GM21619 (cell line): Measurements from ENCODE around the gene CASK.

ENCODE experiments used
- ATAC-seq: cut with Tn5 transposase; IDR thresholded peaks from one replicate; pipeline ENCODE4 v1.9.1; 2021; ENCODE audit not compliant: unreplicated experiment

Gene CASK, protein sequence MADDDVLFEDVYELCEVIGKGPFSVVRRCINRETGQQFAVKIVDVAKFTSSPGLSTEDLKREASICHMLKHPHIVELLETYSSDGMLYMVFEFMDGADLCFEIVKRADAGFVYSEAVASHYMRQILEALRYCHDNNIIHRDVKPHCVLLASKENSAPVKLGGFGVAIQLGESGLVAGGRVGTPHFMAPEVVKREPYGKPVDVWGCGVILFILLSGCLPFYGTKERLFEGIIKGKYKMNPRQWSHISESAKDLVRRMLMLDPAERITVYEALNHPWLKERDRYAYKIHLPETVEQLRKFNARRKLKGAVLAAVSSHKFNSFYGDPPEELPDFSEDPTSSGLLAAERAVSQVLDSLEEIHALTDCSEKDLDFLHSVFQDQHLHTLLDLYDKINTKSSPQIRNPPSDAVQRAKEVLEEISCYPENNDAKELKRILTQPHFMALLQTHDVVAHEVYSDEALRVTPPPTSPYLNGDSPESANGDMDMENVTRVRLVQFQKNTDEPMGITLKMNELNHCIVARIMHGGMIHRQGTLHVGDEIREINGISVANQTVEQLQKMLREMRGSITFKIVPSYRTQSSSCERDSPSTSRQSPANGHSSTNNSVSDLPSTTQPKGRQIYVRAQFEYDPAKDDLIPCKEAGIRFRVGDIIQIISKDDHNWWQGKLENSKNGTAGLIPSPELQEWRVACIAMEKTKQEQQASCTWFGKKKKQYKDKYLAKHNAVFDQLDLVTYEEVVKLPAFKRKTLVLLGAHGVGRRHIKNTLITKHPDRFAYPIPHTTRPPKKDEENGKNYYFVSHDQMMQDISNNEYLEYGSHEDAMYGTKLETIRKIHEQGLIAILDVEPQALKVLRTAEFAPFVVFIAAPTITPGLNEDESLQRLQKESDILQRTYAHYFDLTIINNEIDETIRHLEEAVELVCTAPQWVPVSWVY

DNA sequence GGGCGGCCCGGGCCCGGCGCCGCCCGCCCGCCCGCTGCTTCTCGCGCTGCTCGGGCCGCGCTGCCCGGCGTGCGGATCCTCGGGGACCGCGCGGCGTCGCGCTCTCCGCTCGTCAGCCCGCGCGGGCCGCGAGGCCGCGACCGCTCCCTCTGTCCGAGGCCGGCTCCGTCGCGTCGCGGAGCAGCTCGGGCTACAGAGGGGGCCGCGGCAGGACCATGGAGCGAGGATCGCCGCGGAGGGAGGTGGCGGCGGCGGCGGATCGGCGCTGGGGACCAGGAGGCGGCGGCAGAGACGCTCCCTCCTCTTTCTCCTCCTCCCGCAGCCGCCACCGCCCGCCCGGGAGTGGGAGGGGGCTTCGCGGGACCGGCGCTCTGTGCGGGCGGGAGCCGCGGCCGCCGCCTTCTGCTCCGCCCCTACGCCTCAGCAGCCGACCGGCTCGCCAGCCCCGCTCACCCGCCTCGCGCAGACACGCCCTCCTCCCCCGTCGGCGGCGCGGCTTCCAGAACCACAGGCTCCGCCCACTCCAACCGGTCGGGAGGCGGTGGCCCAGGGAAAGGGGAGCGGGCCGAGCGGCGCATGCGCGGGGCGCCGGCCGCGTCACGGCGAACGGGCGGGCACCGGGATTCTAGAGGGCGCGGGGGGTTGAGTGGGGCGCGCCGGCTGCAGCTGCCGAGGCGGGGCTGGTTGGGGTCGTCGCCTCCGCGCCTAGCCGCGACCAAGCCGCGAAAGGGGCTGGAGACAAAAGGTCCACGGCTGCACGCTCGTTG is at the start of gene CASK:
CASK (minus strand) TSS at position 344 of the 767 bp plus-strand sequence. CDS start 566 bp downstream, outside the sequence.
- peak; percentile 81 for ATAC-seq

DNA sequence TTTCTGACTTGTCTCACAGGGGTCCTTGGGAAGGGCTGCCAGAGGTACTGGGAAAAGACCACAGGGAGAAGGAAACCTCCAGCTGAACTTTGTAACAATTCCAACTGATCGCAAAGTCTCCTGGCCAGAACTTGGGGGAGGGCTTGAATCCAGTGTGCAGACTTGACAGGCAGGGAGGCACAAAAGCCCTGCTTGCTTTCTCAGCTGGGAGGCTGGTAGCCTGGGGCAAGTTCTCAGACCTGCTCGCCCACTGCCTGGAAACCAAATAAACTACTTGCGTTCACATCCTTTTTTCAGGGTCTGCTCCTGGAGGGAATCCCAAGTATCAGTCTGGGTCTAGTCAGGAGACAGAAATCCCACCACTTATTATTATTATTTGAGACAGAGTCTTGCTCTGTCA is 48.0 kb upstream of the CASK start:
- no peak for ATAC-seq

DNA sequence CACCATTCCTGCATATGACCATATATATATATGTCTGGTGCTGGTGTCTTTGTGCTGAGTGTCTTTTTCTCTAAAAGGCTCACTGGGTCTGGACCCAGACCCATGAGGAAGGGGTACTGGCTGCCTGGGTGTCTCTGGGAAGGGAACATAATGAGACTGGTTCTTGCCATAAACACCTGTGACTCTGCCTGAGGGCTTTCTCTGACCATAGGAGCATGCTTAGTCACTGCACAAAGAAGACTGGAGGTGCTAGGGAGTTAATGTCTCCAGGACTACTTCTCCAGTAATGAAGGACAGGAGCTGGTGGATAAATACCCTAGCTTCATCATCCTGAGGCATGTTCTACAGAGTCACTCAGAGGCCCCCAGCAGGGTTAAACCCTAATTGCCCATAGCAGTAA is 47.1 kb upstream of the CASK start:
- ATAC-seq = no peak

DNA sequence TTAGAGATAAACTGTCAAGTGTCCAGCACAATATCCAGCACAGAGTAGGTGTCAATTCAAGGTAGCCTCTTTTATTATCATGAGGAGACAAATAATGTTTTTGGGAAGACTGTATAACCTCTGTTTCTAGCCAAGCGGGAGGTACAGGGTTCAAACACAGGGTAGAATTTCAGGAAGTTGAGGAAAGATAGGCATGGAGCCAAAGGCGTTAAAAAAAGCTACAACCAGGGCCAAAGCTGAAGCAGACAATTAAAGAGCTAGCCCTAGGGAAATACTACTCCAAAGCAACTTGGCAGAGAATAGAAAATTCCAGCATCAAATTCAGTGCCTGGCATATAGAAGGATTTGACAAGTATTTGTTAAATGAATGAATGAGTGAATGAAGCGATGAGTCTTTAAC is 40.0 kb upstream of the CASK start:
- ATAC-seq = no peak

DNA sequence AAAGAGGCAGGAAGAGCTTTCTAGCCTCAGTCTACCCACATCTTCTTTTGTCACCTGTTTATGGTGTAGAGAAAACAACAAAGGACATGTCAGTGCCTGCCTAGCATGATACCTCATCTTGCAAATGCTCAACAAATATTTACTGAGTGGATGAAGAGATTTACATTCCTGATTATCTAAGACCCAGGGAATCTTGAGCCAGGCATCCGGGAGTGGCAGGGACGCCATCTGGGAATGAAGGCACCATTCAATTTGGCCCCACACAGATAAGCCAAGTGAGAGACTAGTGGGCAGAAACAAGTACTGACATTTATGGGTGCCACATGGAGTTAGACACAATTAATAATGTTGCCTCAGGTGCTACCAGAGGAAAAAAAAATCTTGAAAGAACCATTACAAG is 36.8 kb upstream of the CASK start:
- no peak for ATAC-seq

DNA sequence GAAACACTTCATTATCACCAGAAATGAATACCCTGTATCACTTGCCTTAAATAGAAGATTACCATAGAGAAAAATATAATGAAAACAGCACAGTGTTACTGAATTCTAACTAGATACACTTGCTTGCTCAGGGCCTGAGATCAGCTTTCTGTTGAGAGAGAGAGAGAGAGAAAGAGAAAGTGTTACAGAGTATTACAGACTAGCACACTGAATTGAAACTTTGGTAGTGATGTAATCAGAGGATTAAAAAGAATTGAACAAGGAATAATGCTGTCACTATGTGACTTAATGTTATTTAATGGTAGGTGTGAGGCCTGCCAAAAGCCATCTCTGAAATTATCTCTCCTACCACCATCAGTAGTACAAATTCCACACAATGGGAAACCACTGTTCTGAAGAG is 35.5 kb upstream of the CASK start:
- no peak for ATAC-seq

DNA sequence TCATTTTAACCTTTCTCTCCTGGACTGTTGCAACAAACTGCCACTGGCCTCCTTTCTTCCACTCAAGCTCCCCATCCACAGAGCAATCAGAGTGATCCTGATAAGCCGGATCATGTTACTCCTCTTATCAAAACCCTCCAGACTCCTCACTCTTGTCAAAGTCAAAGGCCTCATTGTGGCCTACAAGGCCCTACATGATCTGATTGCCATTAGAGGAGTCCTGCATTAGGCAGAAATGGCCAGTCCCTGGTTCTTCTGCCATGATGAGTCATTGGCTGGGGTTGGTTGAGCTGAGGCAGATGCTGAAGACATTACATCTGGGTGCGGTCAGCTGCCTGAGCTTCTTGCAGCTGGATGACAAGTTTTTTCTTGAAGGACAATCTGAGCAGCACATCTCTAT is 32.7 kb upstream of the CASK start:
- no peak for ATAC-seq

DNA sequence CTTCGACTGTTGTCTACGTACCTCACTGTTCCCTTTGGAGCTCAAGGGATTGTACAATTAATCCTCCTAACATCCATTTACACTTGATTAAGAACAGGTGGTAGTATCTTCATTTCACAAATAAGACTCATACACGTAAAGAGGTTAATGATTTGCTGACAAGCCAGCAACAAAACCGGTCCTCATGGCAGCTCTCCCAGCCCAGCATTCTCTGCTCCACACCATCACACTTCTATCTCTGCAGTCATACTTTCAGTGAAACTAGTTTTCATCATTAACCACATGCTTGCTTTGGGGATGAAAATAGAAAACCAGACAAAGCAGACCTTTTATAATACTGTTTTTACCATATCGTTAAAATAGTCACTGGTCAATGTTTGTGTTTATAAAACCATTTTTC is 28.7 kb upstream of the CASK start:
- no peak for ATAC-seq

DNA sequence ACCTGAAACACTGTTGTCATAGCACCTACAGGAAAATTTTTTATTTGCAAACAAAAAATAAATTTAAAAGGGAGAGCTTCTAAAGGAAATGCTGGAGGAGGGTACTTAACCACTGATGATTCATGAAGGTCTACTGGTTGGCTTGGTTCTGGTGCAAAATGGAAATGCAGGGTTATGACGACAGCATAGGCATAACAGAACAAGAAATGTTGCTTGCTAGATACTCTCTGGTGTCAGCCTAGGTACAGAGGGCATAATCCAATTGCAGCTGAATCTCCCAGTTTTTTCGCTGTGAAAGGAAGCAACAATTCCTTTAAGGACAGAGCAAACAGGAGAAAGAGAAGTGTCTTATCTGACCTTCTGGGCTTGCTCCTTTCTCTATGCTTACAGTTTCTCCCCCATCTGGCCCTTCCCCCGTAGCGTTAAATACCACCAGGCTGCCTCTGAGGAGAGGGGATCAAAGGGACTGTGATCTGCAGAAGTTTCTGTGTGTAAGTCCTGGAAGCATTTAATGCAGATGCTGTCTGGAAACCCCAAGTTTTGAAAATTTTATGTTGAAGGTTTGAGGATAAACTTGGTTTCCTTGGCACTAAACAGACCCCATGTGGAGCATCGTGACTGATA is 23.7 kb upstream of the CASK start:
- ATAC-seq = no peak

DNA sequence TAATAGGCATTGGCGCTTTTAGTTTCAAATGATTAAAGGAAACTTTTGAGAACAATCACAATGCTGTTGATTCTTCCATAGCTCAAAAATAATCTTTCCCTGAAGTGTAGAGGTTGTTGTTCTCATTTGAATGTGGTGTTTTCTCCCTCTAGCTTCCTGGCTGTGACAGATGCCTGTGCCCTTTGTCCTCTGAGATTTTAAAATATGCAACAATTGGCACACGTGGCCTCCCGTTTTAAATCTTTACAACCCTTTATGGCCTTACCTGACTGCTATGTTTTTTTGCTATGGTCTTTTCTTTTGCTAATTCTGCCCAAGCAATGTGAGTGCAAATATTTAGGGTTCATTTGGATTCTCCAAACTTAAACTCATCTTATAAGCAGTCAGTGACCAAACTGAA is 22.9 kb upstream of the CASK start:
- no peak for ATAC-seq

DNA sequence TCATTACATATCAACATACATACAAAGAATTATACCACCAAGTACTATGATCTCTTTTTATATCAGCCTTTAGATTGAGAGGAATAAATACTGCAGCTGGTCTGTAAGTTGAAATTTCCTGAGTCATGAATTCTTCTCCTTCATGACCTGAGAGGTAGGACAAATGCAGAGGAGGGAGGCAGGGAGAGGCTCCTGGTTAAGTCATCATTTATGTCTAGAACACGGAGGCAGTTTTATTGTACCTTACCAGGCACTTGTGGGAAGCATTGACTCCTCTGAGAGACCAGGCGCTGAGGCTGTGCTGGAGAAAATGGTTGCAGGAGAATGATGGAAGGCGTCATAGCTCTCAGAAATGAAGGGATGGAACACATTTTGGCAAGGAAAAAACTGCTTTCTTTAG is 12.5 kb upstream of the CASK start:
- no peak for ATAC-seq

DNA sequence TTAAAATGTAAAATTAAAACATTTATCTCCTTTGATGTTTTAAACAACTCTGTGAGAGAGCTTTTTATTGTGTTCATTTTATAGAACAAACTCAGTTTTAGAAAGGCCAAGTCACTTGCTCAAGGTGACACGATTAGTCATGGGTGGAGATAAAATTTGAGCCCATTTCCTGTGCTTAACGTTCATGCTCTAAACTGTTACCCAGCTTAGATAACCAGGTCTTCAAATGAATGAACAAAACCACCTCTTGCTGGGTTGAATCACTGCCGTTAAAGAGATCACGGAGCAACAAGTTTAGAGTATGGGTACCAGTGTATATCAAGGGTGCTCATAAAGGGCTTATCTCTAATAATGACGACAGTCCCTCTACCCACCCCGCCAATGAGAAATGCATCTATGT is 10.2 kb upstream of the CASK start:
- no peak for ATAC-seq

DNA sequence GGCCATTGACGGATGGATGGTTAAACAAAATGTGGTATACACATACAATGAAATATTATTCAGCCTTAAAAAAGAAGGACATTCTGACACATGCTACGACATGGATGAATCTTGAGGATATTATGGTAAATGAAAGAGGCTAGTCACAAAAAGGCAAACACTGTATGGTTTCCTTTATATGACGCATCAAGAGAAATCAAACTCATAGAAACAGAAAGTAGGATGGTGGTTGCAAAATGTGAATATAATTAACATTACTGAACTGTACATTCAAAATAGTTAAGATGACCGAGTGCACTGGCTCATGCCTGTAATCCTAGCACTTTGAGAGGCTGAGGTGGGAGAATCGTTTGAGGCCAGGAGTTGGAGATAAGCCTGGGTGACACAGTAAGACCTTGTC is 9.5 kb upstream of the CASK start:
- no peak for ATAC-seq

DNA sequence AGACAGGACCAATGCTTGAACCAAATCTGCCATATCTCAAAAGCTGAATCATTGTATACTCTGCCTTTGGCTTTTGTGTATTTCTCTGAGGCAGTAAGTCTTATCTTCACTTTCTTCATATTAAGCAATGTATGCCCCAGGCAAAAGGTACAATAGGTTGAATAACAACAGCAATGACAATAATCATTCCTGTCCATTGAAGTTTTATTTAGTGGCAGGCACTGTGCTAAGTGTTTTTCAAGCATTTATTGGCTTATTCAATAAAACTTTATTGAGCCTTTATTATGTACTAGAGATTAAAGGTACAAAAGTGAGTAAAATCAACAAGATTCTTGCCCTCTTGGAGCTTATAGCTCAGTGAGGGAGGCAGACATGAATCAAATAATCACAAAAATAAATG is 8.2 kb upstream of the CASK start:
- ATAC-seq = no peak

DNA sequence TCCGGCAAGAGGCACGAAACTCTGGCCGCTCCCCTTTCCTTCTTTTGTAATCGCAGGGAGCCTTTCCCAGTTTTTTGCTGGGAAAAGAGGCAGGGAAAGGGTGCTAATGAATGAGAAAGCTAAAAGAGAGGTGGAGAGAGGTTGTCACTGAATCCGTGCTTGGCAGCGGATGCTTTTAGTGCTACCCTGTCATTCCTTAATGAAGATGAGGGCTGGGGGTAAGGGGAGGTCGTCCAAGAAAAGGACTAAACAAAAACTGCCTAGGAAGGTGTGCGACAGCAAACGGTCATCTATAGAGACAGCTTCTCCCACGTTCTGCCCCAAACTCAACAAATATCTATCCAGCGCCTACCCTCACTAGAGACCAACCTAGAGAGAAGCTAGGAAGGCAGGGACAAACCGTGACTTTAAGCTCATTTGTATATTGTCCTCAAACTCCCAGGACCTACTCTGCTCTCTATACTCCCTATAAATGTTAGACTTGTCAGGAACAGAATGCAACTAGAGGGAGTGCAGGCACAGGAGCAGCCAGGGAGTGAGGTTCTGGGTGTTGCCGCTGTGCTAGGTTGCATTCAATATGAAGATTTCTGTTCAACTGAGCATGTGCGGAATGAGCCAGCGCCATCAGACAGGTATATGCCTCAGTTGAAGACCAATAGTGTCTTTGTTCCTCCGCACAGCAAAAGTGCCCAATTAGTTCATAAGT is 777 bp upstream of the CASK start:
- ATAC-seq = no peak

DNA sequence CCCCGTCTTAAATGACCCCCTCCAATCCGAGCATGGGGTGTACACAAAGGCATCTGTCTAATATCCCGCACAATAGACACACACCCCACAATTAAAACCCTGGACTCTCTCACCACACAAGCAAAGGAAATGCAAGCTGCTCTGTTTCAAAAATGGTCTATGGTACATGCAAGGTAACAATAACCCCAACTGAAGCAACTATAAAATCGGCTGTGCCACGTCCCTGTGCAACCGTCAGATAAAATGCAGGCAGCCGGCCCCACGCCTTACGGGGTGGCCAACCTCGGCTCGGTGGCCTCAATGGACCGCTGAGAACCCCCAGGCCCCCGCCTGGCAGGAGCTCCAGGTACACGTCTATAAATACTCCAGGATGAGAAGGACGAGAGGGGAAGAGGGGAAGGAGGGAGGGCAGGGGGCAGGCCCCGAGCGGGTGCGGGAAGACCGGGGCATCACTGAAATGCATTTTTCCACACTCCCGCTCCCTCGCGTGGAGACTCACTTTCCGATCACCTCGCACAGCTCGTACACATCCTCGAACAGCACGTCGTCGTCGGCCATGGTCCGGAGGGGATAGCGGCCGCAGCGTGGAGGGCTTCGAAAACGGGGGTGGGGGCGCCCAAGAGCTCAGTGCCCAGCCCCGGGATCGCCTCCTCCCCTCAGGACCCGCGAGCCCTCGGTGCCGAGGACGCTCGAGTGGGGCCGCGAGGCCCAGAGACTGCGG is 763 bp downstream of the CASK start:
- peak; percentile 28 for ATAC-seq

DNA sequence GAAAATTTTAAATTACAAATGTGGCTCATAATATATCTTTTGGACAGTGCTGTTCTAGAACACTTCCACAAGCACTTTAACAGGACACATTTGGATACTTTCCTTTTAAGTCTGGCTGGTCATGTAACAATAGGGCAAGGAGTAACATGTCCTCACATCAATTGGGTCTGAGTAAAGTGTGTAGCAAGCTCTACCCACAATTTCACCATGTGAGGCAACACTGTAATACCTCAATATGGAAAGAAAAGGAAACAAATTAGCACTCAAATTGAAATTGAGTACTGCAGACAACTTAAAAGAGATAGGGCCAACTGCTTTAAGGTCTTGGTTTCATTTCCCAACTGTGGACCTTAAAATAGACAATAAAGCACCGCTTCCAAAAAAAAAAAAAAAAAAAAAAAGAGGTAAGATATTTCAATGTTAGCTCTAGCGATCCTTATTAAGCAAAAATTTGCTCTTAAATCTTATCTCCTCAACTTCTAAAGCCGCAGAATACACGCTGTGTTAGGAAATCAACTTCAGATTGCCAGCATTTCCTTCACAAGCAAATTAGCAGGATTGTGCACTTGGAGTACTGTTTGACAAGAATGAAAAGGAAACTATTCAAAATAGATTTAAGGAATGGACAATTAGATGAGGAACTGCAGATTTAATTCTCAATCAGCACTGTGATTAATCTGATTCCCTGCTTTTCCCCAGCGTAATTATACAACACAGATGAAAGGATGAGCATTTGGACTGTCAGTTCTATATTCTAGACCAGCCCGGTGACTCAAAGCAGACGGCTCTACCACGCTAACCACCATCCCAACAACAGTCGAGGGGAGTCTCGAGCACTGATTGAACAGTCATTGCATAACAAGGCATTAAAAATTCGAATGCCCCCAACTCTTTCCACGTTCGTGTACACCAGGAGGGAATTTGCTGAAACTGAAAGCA is 1.6 kb downstream of the CASK start:
- ATAC-seq = no peak

DNA sequence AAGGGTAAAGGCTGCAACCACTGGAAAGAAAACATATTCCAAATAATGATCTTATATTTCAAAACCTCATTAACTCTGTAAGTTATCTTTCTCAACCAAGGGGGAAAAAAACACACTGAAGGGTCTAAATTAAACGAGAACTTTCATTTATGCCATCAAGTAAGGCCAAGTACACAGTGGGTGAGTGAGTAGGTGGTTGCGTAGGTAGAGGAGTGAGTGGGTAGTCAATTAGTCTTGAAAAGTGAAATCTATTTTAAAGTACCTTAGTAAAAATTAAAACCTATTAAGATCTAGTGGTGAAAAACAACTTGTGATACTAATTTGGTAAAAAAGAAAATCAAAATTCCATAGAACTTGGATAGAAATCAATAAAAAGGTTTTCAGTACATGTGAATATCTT is 3.5 kb downstream of the CASK start:
- ATAC-seq = no peak

DNA sequence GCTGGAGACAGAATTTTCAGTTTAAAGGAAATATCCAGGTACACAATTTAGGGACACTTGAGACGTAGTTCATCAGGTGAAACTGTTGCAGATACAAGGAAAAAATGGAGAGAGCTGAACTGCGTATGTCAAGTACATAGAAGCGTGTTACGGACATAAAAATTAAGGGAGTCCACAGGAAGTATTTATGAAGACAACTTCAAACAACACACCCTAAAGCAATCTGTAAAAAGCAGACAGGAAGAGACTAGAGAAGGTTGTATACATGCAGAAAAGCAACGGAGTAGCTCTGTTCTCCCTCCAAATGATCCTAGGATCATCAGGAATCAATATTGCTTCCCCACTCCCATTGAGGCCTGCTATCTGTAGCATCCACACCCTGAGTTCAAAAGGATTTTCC is 5.8 kb downstream of the CASK start:
- ATAC-seq = no peak
